ENCODE data around the gene RNU11.

Gene RNU11

GRCh38 chr1:28648474-28649198, at the start of gene RNU11:
RNU11 (plus strand) TSS chr1:28648600.
- Histone ChIP-seq H3K27me3 (ENCODE audit: low read length) (no peaks in the 10 kb centered on the region), H3K79me2 (ENCODE audit: insufficient read depth, low read length) (no peaks in the 10 kb centered on the region), H3F3A (ENCODE audit: insufficient read depth) (peaks cover 37% of the 10 kb centered on the region), H3K27ac (ENCODE audit: low read depth, low read length) (peak within 1 kb of the TSS; percentile 90), H2AFZ (ENCODE audit: low read depth, low read length, severe bottlenecking) (peak within 1 kb of the TSS; percentile 60), H3K9me3 (ENCODE audit: insufficient read depth, low read length) (no peaks in the 10 kb centered on the region), H3K4me3 (ENCODE audit: insufficient read depth, low read length, poor library complexity, severe bottlenecking) (peak within 1 kb of the TSS; percentile 40), H3K9ac (ENCODE audit: low read length) (peak within 1 kb of the TSS; percentile 66), H3K4me2 (ENCODE audit: low read depth, low read length, poor library complexity, severe bottlenecking) (peak within 1 kb of the TSS; percentile 76), H4K20me1 (ENCODE audit: low read depth, low read length) (no peaks in the 10 kb centered on the region), H3K9me2 (replicated peaks; ENCODE audit: insufficient read depth, low read length) (no peaks in the 10 kb centered on the region), H3K36me3 (ENCODE audit: low read length) (no peaks in the 10 kb centered on the region)
- TF ChIP-seq EZH2phosphoT487 (conservative IDR thresholded peaks at IDR 0.05; ENCODE audit: low read length), result no peak
- TF ChIP-seq CTCF (IDR thresholded peaks at IDR 0.05; ENCODE audit: insufficient read depth, low read length, poor library complexity, severe bottlenecking), result no peak

GRCh38 chr1:28601696-28602095, 46.7 kb upstream of the RNU11 start:
- Histone ChIP-seq H3K27ac (ENCODE audit: low read depth, low read length) (no peak overlapping the region), H3F3A (ENCODE audit: insufficient read depth) (0 out of 2 replicates have a peak, but pooled peaks cover 4% of the 10 kb centered on the region), H2AFZ (ENCODE audit: low read depth, low read length, severe bottlenecking) (no peak overlapping the region), H3K27me3 (ENCODE audit: low read length) (no peaks in the 10 kb centered on the region), H3K9me2 (replicated peaks; ENCODE audit: insufficient read depth, low read length) (no peaks in the 10 kb centered on the region), H3K79me2 (ENCODE audit: insufficient read depth, low read length) (no peaks in the 10 kb centered on the region), H3K36me3 (ENCODE audit: low read length) (no peaks in the 10 kb centered on the region), H3K9me3 (ENCODE audit: insufficient read depth, low read length) (no peaks in the 10 kb centered on the region), H3K9ac (ENCODE audit: low read length) (no peak overlapping the region), H4K20me1 (ENCODE audit: low read depth, low read length) (no peaks in the 10 kb centered on the region), H3K4me2 (ENCODE audit: low read depth, low read length, poor library complexity, severe bottlenecking) (no peak overlapping the region), H3K4me3 (ENCODE audit: insufficient read depth, low read length, poor library complexity, severe bottlenecking) (no peak overlapping the region)
- no peak for TF ChIP-seq EZH2phosphoT487 (conservative IDR thresholded peaks at IDR 0.05; ENCODE audit: low read length)

- TF ChIP-seq EZH2phosphoT487 (conservative IDR thresholded peaks at IDR 0.05; ENCODE audit: low read length) (no peak), CTCF (IDR thresholded peaks at IDR 0.05; ENCODE audit: insufficient read depth, low read length, poor library complexity, severe bottlenecking) (peak; percentile 42)
- no peaks in the 10 kb centered on the region for H3K9me3 ChIP-seq (ENCODE audit: insufficient read depth, low read length)
- H3F3A ChIP-seq (ENCODE audit: insufficient read depth), result 0 out of 2 replicates have a peak, but pooled peaks cover 4% of the 10 kb centered on the region
- no peak overlapping the region for H3K9ac ChIP-seq (ENCODE audit: low read length)
- no peak overlapping the region for H3K4me2 ChIP-seq (ENCODE audit: low read depth, low read length, poor library complexity, severe bottlenecking)
- H3K27me3 ChIP-seq (ENCODE audit: low read length), result no peaks in the 10 kb centered on the region
- H3K36me3 ChIP-seq (ENCODE audit: low read length), result no peaks in the 10 kb centered on the region
- no peaks in the 10 kb centered on the region for H3K9me2 ChIP-seq (replicated peaks; ENCODE audit: insufficient read depth, low read length)
- H3K79me2 ChIP-seq (ENCODE audit: insufficient read depth, low read length), result no peaks in the 10 kb centered on the region
- H4K20me1 ChIP-seq (ENCODE audit: low read depth, low read length), result no peaks in the 10 kb centered on the region
- H2AFZ ChIP-seq (ENCODE audit: low read depth, low read length, severe bottlenecking), result no peak overlapping the region
- no peak overlapping the region for H3K27ac ChIP-seq (ENCODE audit: low read depth, low read length)
- H3K4me3 ChIP-seq (ENCODE audit: insufficient read depth, low read length, poor library complexity, severe bottlenecking), result no peak overlapping the region
Observed at GRCh38 chr1:28602536-28603439, 45.6 kb upstream of the RNU11 start.
